Nephron progenitor cell (in vitro differentiated cells): ENCODE measurements around the gene NUDT21.
"Not testable (repeated sequence)": the region's sequence is repeated elsewhere in the genome, so short reads cannot be mapped to it uniquely, and the experiment has no call there.

Source experiments
- DNase-seq: peaks from one replicate; pipeline ENCODE4 v3.0.0; 2021
- H3K27ac Mint-ChIP-seq: 2 replicates; pipeline ENCODE4 v1.8.0; 2021; ENCODE audit warnings: mild to moderate bottlenecking, moderate library complexity, mixed read lengths
- H3K27me3 Mint-ChIP-seq: 2 replicates; pipeline ENCODE4 v1.8.0; 2021; ENCODE audit warnings: mild to moderate bottlenecking, low read depth, mixed read lengths; ENCODE audit not compliant: poor library complexity
- H3K36me3 Mint-ChIP-seq: 2 replicates; pipeline ENCODE4 v1.8.0; 2021; ENCODE audit warnings: low read depth, mixed read lengths
- H3K4me1 Mint-ChIP-seq: 2 replicates; pipeline ENCODE4 v1.8.0; 2021; ENCODE audit warnings: mixed read lengths
- H3K4me3 Mint-ChIP-seq: 2 replicates; pipeline ENCODE4 v1.8.0; 2021; ENCODE audit warnings: mild to moderate bottlenecking, moderate library complexity, mixed read lengths
- H3K9me3 Mint-ChIP-seq: 2 replicates; pipeline ENCODE4 v1.8.0; 2021; ENCODE audit warnings: mild to moderate bottlenecking, moderate library complexity, mixed read lengths
- TF ChIP-seq, protein P1 (sequence below): fragments of 200-600 bp; sonication (generic); IDR thresholded peaks from 2 replicates; pipeline ENCODE4 v1.5.0; 2021; ENCODE audit warnings: antibody characterized with exemption

NUDT21 gene

DNA sequence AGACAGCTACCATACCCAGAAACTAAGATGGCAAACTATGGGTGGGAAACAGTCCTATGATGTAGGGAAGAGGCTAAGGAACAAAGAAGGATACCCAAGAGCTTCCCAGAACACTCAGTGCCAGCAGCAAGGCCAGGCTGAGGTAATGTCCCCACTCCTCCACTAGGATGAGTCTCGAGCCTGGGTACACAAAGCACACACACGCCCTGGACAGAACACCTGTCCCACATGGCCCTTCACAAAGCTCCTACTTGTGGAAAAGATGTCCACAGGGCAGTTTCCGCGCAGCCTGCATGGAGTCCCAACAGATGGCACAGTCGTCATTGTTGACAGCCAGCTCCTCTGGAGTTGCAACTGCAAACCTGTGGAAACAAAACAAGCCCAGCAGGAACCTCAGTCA, 49.6 kb downstream of the NUDT21 start:
- Mint-ChIP-seq H3K27ac (no peak overlapping the region), H3K4me3 (no peak overlapping the region), H3K9me3 (peaks cover 4% of the 10 kb centered on the region), H3K27me3 (no peaks in the 10 kb centered on the region), H3K36me3 (peaks cover 64% of the 10 kb centered on the region), H3K4me1 (no peaks in the 10 kb centered on the region)
- DNase-seq, result no peak
- TF ChIP-seq, protein P1, sequence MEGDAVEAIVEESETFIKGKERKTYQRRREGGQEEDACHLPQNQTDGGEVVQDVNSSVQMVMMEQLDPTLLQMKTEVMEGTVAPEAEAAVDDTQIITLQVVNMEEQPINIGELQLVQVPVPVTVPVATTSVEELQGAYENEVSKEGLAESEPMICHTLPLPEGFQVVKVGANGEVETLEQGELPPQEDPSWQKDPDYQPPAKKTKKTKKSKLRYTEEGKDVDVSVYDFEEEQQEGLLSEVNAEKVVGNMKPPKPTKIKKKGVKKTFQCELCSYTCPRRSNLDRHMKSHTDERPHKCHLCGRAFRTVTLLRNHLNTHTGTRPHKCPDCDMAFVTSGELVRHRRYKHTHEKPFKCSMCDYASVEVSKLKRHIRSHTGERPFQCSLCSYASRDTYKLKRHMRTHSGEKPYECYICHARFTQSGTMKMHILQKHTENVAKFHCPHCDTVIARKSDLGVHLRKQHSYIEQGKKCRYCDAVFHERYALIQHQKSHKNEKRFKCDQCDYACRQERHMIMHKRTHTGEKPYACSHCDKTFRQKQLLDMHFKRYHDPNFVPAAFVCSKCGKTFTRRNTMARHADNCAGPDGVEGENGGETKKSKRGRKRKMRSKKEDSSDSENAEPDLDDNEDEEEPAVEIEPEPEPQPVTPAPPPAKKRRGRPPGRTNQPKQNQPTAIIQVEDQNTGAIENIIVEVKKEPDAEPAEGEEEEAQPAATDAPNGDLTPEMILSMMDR, result peak; percentile 24

DNA sequence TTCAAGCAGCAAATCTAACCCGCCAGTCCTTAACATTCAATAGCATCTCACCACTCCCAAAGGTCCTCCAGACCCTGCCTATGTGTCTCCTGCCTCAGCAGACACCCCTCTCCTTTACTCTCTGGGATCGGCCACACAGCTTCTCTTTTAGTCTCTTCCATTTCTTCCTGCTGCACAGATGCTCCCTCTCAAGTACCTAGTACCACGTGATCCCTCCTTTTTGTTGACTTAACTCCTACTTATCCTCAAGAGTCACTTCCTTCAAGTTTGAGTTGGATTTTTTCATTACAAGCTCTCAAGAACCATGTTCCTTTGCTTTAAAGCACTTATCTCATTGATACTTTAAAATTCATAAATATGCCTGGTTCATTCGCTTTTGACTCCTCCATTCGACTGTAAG, 50.7 kb downstream of the NUDT21 start:
- no peaks in the 10 kb centered on the region for H3K4me1 Mint-ChIP-seq
- H3K27ac Mint-ChIP-seq, result peak overlapping the region; percentile 3
- H3K27me3 Mint-ChIP-seq, result no peaks in the 10 kb centered on the region
- H3K9me3 Mint-ChIP-seq, result peaks cover 11% of the 10 kb centered on the region
- H3K4me3 Mint-ChIP-seq, result no peak overlapping the region
- TF ChIP-seq, protein P1, result no peak
- H3K36me3 Mint-ChIP-seq, result peaks cover 71% of the 10 kb centered on the region
- no peak for DNase-seq

DNA sequence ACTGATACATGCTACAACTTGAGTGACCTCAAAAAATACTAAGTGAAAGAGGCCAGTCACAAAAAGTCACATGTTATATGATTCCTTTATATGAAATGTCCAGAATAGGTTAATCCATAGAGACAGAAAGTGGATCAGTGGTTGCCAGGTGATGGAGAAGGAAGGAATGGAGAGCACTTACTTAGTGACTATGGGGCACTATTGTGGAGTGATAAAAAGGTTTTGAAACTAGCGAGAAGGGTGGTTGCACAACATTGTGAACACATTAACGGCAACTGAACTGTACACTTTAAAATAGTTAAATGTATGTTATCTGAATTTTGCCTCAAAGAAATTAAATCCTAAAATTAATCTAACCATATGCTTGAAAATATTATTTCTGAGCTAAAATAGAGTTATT, 51.6 kb downstream of the NUDT21 start:
- no peak overlapping the region for H3K27ac Mint-ChIP-seq
- peaks cover 71% of the 10 kb centered on the region for H3K36me3 Mint-ChIP-seq
- H3K27me3 Mint-ChIP-seq, result no peaks in the 10 kb centered on the region
- H3K4me3 Mint-ChIP-seq, result no peak overlapping the region
- peaks cover 15% of the 10 kb centered on the region for H3K9me3 Mint-ChIP-seq
- H3K4me1 Mint-ChIP-seq, result no peaks in the 10 kb centered on the region
- DNase-seq, result no peak
- TF ChIP-seq, protein P1, result no peak

DNA sequence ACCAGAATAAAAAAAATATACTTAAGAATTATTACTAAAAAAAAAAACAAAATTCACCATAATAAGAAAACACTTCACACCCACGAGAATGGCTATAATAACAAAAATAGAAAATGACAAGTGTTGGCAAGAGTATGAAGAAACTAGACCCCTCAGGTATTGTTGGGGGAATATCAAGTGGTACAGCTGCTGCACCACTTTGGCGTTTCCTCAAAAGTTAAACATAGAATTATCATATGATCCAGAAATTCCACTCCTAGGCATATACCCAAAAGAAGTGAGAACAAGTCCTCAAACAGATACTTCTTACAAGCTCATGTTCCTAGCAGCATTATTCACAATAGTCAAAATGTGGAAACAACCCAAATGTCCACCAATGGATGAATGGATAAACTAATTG, 52.1 kb downstream of the NUDT21 start:
- H3K27me3 Mint-ChIP-seq, result no peaks in the 10 kb centered on the region
- H3K27ac Mint-ChIP-seq, result no peak overlapping the region
- no peaks in the 10 kb centered on the region for H3K4me1 Mint-ChIP-seq
- TF ChIP-seq, protein P1, result no peak
- H3K9me3 Mint-ChIP-seq, result peaks cover 18% of the 10 kb centered on the region
- peaks cover 71% of the 10 kb centered on the region for H3K36me3 Mint-ChIP-seq
- DNase-seq, result no peak
- H3K4me3 Mint-ChIP-seq, result no peak overlapping the region

DNA sequence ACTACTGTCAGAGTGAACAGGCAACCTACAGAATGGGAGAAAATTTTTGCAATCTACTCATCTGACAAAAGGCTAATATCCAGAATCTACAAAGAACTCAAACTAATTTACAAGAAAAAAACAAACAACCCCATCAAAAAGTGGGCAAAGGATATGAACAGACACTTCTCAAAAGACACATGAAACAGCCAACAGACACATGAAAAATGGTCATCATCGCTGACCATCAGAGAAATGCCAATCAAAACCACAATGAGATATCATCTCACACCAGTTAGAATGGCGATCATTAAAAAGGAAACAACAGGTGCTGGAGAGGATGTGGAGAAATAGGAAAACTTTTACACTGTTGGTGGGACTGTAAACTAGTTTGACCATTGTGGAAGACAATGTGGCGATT, 54.4 kb downstream of the NUDT21 start:
- not testable (repeated sequence) for H3K4me1 Mint-ChIP-seq, H3K27me3 Mint-ChIP-seq, H3K4me3 Mint-ChIP-seq, DNase-seq, H3K27ac Mint-ChIP-seq
- H3K36me3 Mint-ChIP-seq, result peaks cover 83% of the 10 kb centered on the region
- H3K9me3 Mint-ChIP-seq, result peaks cover 39% of the 10 kb centered on the region

DNA sequence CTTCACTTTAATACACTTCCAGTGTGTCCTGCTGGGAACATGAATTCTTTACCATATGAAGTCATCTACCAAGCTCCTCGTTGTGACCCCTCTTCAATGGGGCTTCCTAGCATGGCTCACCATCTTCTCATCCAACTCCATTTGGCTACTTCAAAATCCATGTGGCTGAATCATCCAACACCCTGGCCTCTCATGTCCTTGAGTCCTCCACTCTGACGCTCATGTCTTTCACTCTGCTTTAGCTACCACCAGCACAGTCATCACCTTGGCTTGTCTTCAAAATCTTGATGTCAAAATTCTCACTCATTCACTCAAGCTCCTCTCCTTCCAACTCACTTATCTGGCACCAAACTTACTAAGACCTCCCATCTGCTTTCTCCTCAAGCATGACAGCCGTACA, 61.6 kb downstream of the NUDT21 start:
- TF ChIP-seq, protein P1, result no peak
- Mint-ChIP-seq H3K9me3 (peaks cover 36% of the 10 kb centered on the region), H3K36me3 (peaks cover 86% of the 10 kb centered on the region), H3K27ac (no peak overlapping the region), H3K4me1 (peaks cover 7% of the 10 kb centered on the region), H3K4me3 (no peak overlapping the region), H3K27me3 (no peaks in the 10 kb centered on the region)
- DNase-seq, result no peak
